Measurements from ENCODE around the gene MKKS.
"Not testable (repeated sequence)": the region's sequence is repeated elsewhere in the genome, so short reads cannot be mapped to it uniquely, and the experiment has no call there.

The MKKS gene

GRCh38 chr20:10398834-10399369 lies 35.1 kb downstream of the MKKS start:
- TF ChIP-seq MAX (IDR thresholded peaks at IDR 0.05; ENCODE audit: low read depth, low read length) (no peak), CTCF (IDR thresholded peaks at IDR 0.05; ENCODE audit: low read depth, low read length) (no peak), POLR2A (IDR thresholded peaks at IDR 0.05; ENCODE audit: extremely low read depth, insufficient read length) (no peak), MYC (IDR thresholded peaks at IDR 0.05; ENCODE audit: low read depth, low read length) (no peak)
- H3K4me3 ChIP-seq (ENCODE audit: low read depth, low read length) = no peak overlapping the region
- no peak for DNase-seq (ENCODE audit: low read depth)

- not testable (repeated sequence) for H3K4me3 ChIP-seq (ENCODE audit: low read depth, low read length); DNase-seq (ENCODE audit: low read depth)
These were observed 39.3 kb downstream of the MKKS start for GRCh38 chr20:10394752-10395151.

GRCh38 chr20:10390709-10391108 lies 43.3 kb downstream of the MKKS start:
- H3K4me3 ChIP-seq (ENCODE audit: low read depth, low read length) = no peak overlapping the region
- no peak for DNase-seq (ENCODE audit: low read depth)
- TF ChIP-seq MYC (IDR thresholded peaks at IDR 0.05; ENCODE audit: low read depth, low read length) (no peak), MAX (IDR thresholded peaks at IDR 0.05; ENCODE audit: low read depth, low read length) (no peak), CTCF (IDR thresholded peaks at IDR 0.05; ENCODE audit: low read depth, low read length) (no peak), POLR2A (IDR thresholded peaks at IDR 0.05; ENCODE audit: extremely low read depth, insufficient read length) (no peak)

GRCh38 chr20:10388597-10388996 lies 45.4 kb downstream of the MKKS start:
- no peak overlapping the region for H3K4me3 ChIP-seq (ENCODE audit: low read depth, low read length)
- no peak for DNase-seq (ENCODE audit: low read depth)
- no peak for TF ChIP-seq MAX (IDR thresholded peaks at IDR 0.05; ENCODE audit: low read depth, low read length)
- TF ChIP-seq MYC (IDR thresholded peaks at IDR 0.05; ENCODE audit: low read depth, low read length) = no peak
- TF ChIP-seq CTCF (IDR thresholded peaks at IDR 0.05; ENCODE audit: low read depth, low read length) = no peak
- no peak for TF ChIP-seq POLR2A (IDR thresholded peaks at IDR 0.05; ENCODE audit: extremely low read depth, insufficient read length)

GRCh38 chr20:10387686-10388085 lies 46.3 kb downstream of the MKKS start:
- no peak overlapping the region for H3K4me3 ChIP-seq (ENCODE audit: low read depth, low read length)
- no peak for TF ChIP-seq CTCF (IDR thresholded peaks at IDR 0.05; ENCODE audit: low read depth, low read length)
- no peak for TF ChIP-seq POLR2A (IDR thresholded peaks at IDR 0.05; ENCODE audit: extremely low read depth, insufficient read length)
- TF ChIP-seq MAX (IDR thresholded peaks at IDR 0.05; ENCODE audit: low read depth, low read length) = no peak
- TF ChIP-seq MYC (IDR thresholded peaks at IDR 0.05; ENCODE audit: low read depth, low read length) = no peak
- no peak for DNase-seq (ENCODE audit: low read depth)

GRCh38 chr20:10385850-10386544 lies 48.0 kb downstream of the MKKS start:
- no peak for TF ChIP-seq POLR2A (IDR thresholded peaks at IDR 0.05; ENCODE audit: extremely low read depth, insufficient read length)
- TF ChIP-seq MYC (IDR thresholded peaks at IDR 0.05; ENCODE audit: low read depth, low read length) = no peak
- TF ChIP-seq CTCF (IDR thresholded peaks at IDR 0.05; ENCODE audit: low read depth, low read length) = no peak
- TF ChIP-seq MAX (IDR thresholded peaks at IDR 0.05; ENCODE audit: low read depth, low read length) = no peak
- no peak for DNase-seq (ENCODE audit: low read depth)
- H3K4me3 ChIP-seq (ENCODE audit: low read depth, low read length) = no peak overlapping the region

Data from NB4 (cell line).